HEK293T (cell line): ENCODE results near the gene HGFAC.

ENCODE experiments used
- CTCF ChIA-PET: fragments of 350-600 bp; formaldehyde crosslinking; extraction: SDS; loops from one replicate; lab custom pipeline; 2021; ENCODE audit warnings: antibody characterized with exemption, inconsistent platforms; lab: Yijun Ruan, JAX
- POLR2A ChIA-PET: fragments of 350-600 bp; formaldehyde crosslinking; extraction: SDS; loops from one replicate; lab custom pipeline; 2020; ENCODE audit warnings: antibody characterized with exemption, inconsistent platforms; lab: Yijun Ruan, JAX
- DNase-seq: peaks from one replicate; pipeline ENCODE4 v3.0.0; 2012; ENCODE audit warnings: mixed read lengths; ENCODE audit errors: extremely low spot score
- ARNT ChIP-seq: fragments of 450-650 bp; IDR thresholded peaks from 2 replicates; pipeline ENCODE4 v1.6.1; 2017; ENCODE audit warnings: mild to moderate bottlenecking
- BHLHE40 ChIP-seq: fragments of 450-650 bp; IDR thresholded peaks from 2 replicates; pipeline ENCODE4 v1.6.1; 2016; ENCODE audit warnings: mild to moderate bottlenecking, moderate library complexity, borderline replicate concordance
- CTBP1 ChIP-seq: fragments of 450-650 bp; IDR thresholded peaks from 2 replicates; pipeline ENCODE4 v1.6.1; 2016; ENCODE audit warnings: borderline replicate concordance
- ELF4 ChIP-seq: fragments of 450-650 bp; IDR thresholded peaks from 2 replicates; pipeline ENCODE4 v1.6.1; 2017; ENCODE audit warnings: antibody characterized with exemption
- FOXA1 ChIP-seq: fragments of 450-650 bp; IDR thresholded peaks from 2 replicates; pipeline ENCODE4 v1.6.1; 2016; ENCODE audit warnings: mild to moderate bottlenecking
- FOXK2 ChIP-seq: fragments of 450-650 bp; IDR thresholded peaks from 2 replicates; pipeline ENCODE4 v1.6.1; 2016; ENCODE audit warnings: mild to moderate bottlenecking
- FOXM1 ChIP-seq: fragments of 450-650 bp; IDR thresholded peaks from 2 replicates; pipeline ENCODE4 v1.6.1; 2017; ENCODE audit warnings: mild to moderate bottlenecking, borderline replicate concordance
- HDGF ChIP-seq: fragments of 450-650 bp; IDR thresholded peaks from 2 replicates; pipeline ENCODE4 v1.6.1; 2017; ENCODE audit warnings: antibody characterized with exemption, borderline replicate concordance
- L3MBTL2 ChIP-seq: fragments of 450-650 bp; conservative IDR thresholded peaks from 2 replicates; pipeline ENCODE4 v1.6.1; 2016; ENCODE audit warnings: mild to moderate bottlenecking
- LEF1 ChIP-seq: fragments of 450-650 bp; IDR thresholded peaks from 2 replicates; pipeline ENCODE4 v1.6.1; 2017; ENCODE audit warnings: mild to moderate bottlenecking, borderline replicate concordance
- NFRKB ChIP-seq: fragments of 450-650 bp; IDR thresholded peaks from 2 replicates; pipeline ENCODE4 v1.6.1; 2016; ENCODE audit warnings: mild to moderate bottlenecking, moderate library complexity
- SP1 ChIP-seq: fragments of 450-650 bp; IDR thresholded peaks from 2 replicates; pipeline ENCODE4 v1.6.1; 2017
- SUZ12 ChIP-seq: fragments of 450-650 bp; IDR thresholded peaks from 2 replicates; pipeline ENCODE4 v1.6.1; 2016; ENCODE audit warnings: mild to moderate bottlenecking
- TARDBP ChIP-seq: fragments of 450-650 bp; IDR thresholded peaks from 2 replicates; pipeline ENCODE4 v1.6.1; 2016
- ZNF384 ChIP-seq: fragments of 450-650 bp; IDR thresholded peaks from 2 replicates; pipeline ENCODE4 v1.6.1; 2016
- TF ChIP-seq, protein P1 (sequence below): fragments of 450-650 bp; IDR thresholded peaks from 2 replicates; pipeline ENCODE4 v1.6.1; 2016

Gene HGFAC

DNA sequence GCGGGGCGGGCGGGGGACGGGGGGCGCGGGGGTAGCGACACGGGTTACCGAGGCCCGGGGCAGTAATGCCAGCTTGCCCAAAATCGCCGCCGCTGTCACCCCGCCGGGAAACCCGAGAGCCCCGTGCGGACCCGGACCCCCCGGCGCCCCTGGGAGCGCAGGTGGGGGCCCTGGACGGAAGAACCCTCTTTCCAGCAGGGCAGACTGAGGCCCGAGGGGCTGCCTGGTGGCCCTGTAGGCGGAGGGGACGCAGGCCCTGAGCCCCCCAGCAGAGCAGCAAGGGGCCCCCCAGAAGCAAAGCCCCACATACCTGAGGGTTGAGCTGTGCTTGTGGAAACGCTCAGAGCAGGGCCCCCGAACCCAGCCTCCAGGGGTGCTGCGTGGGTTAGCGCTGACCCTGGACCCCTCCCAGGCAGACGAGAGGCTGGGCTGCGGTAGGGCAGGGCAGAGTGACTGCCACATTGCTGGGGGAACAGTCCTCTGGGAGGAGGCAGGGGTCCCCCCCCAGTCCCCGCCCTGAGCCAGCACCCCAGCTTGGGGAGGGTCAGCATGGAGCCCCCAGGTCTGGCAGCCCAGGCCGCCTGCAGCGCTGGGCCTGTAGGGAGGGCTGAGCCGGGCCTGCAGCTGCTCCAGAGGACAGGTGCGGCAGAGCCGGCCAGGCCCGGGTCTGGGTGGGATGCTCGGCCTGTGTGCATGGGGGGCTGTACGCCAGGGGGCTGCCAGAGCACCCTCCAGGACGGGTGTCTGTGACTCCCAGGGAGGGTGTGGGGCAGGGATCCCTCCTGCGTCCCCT lies 22.0 kb downstream of the HGFAC start:
- POLR2A ChIA-PET: no interaction called here
- CTCF ChIA-PET: interaction anchor here (0.6 kb wide), 1 partner anchor 145 kb away, joined by 3 read pairs; no protein-coding TSS in a partner anchor
- no peak for DNase-seq
- TF ChIP-seq L3MBTL2: no peak

DNA sequence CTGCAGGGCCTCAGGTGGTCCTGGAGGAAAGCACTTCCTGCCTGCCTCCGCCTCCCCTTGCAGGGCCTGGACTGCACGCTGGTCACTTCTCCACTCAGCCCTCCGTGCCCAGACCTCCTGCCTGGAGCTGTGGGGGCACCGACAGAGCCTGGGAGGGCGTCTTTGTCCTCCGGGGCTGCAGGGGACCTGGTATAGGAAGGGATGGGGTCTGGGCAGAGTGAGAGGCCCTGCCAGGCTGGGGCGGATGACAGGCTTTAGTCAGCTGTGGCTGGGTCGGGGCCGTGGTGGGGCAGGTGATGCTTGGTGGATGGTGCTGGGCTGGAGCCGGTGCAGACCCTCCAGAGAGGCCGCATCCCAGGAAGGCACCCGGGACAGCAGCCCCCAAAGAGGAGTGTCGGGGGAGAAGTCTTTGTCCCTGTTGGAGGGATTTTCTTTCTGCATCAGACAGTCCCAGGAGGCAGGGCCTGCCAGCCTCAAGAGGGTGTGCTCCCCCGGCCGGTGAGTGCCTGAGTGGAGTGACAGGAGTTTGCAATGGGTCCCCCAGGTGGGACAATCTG lies 22.7 kb downstream of the HGFAC start:
- TF ChIP-seq FOXK2 (no peak), FOXM1 (no peak), LEF1 (no peak), ARNT (no peak), ELF4 (no peak), FOXA1 (no peak), NFRKB (no peak), BHLHE40 (no peak), L3MBTL2 (no peak), ZNF384 (no peak), CTBP1 (no peak), TARDBP (no peak)
- TF ChIP-seq, protein P1, sequence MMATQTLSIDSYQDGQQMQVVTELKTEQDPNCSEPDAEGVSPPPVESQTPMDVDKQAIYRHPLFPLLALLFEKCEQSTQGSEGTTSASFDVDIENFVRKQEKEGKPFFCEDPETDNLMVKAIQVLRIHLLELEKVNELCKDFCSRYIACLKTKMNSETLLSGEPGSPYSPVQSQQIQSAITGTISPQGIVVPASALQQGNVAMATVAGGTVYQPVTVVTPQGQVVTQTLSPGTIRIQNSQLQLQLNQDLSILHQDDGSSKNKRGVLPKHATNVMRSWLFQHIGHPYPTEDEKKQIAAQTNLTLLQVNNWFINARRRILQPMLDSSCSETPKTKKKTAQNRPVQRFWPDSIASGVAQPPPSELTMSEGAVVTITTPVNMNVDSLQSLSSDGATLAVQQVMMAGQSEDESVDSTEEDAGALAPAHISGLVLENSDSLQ: no peak
- ChIA-PET POLR2A (no interaction called here), CTCF (no interaction called here)
- DNase-seq: no peak

DNA sequence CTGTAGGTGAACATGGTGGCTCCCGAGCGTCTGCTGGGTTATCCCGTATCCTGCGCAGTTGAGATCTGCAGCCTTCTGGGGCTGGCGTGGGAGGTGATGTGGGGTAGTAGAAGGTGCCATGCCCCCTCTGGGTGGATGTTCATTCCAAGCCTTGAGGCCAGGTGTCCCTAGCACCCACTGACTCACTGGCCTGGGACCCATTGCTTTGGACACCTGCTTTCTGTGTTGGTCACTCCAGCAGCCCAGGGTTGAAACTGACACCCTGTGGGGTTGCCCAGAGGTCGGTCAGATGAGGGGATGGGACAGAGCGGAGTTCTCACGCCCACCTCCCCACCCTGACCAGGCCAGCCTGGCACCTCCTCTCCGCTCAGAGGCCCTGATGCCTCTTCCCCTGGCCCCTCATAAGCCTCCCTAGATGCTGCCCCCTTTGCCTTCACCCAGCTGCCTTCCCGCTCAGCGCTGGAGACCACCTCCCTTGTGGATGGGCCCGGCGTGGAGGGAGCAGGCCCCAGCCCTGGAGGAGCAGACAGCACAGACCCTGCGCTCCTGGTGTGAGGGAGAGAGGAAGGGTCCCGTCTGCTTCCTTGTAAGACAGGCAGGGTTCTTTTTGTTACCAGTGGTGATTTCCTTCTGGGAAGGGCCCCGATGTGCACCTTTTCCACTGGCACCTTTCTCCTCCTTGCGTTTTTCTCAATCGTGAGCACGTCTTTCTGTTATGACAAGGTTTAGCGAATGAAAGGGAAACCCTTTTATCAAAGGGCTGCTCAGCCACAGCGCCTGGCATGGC lies 23.3 kb downstream of the HGFAC start:
- ChIA-PET CTCF (no interaction called here), POLR2A (no interaction called here)
- no peak for TF ChIP-seq ARNT
- no peak for TF ChIP-seq FOXA1
- TF ChIP-seq LEF1: no peak
- TF ChIP-seq ZNF384: no peak
- no peak for TF ChIP-seq NFRKB
- TF ChIP-seq HDGF: no peak
- TF ChIP-seq BHLHE40: no peak
- no peak for TF ChIP-seq SP1
- no peak for TF ChIP-seq L3MBTL2
- no peak for DNase-seq

DNA sequence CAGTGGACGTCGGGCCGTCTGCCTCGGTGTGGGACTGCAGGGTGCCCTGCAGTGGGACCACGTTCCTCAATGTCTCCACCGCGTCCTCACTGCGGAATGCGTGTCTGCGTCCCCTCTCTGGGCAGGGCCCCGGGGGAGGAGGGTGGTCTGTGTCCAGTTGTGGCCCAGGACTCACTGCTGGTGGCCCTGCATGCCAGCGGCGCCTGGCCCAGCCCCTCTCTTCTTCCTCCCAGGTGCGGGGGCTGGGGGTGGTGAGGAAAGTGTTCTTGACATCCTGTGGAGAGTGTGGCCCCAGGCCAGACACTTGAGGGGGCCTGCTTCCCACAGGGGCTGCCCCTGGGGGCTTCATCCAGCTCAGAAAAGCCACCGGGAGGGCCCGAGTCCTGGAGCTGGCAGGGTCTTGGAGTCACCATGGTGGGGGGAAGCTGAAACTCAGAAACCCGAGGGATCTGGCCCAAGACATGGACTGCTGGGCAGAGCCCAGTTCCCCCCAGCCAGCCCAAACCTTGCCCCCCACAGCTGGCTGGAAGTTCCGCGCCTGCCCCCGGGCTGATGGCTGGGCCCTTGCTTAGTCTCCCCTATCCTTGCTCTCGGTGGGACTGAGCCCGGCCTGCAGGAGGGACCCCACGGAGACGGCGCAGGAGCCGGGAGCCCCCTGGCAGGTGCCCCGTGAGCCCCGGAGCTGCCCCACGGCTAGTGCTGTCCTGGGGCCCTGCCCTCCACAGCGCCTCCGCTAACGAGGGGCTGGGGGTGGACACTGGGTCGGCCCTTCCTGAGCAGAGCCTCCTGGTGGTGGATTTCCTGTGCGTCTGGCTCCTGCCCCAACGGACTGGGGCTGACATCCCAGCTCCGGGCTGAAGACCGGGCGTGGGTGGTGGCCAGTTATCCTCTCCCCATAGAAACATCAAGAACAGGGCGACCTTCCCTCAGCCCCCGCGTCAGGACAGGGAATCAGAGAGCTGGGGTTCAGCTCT lies 24.2 kb downstream of the HGFAC start:
- DNase-seq: no peak
- ChIA-PET CTCF (no interaction called here), POLR2A (no interaction called here)
- no peak for TF ChIP-seq FOXK2
- TF ChIP-seq FOXA1: no peak
- no peak for TF ChIP-seq L3MBTL2
- no peak for TF ChIP-seq ZNF384
- TF ChIP-seq, protein P1: no peak
- TF ChIP-seq BHLHE40: no peak

DNA sequence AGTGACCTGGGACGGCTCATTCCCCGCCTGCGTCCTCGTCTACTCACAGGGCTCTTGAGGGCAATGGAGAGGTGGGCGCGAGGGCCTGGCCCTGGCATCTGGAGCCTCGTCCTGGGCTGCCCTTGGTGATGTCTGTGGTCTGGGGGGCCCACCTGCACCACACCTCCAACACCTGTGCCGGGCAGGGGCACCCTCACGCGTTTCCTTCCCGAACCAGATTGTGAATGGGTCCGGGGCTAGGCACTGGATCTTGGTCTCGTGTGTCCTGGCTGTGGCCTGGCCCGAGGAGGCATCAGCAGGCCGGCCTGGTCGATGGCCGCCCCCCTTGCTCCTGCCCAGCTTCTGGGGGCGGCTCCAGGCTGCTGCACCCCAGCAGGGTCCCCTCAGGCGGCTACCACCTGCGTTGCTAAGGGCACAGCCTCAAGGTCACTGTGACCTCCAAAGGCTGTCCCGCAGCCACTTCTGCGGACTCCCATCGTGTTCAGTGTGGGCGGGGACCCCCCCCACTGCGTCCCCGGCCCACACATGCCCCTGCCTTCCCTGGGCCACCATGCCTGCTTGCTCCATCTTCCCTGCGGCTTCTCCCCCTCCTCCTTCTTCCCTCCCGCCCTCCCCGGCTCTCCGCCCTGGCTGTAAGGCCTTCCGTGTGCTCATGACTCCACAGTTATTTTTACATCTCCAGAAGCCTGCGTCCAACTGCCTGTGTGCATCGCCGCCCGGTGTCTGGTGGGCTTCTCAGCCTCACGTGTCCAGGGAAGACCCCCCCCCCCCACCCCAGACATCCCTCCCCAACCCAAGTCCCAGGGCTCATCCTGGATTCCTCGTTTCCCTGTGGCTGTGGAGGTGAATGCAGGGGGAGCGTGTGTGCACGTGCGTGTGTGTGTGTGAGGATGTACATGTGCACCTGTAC lies 25.2 kb downstream of the HGFAC start:
- DNase-seq: no peak
- ChIA-PET POLR2A (no interaction called here), CTCF (no interaction called here)
- no peak for TF ChIP-seq ELF4
- no peak for TF ChIP-seq L3MBTL2
- TF ChIP-seq SUZ12: no peak
- TF ChIP-seq FOXM1: no peak
- TF ChIP-seq ARNT: no peak
- no peak for TF ChIP-seq ZNF384
- TF ChIP-seq LEF1: no peak
- TF ChIP-seq FOXK2: no peak
- no peak for TF ChIP-seq FOXA1
- no peak for TF ChIP-seq TARDBP
- no peak for TF ChIP-seq HDGF
- TF ChIP-seq, protein P1: no peak
- no peak for TF ChIP-seq NFRKB
- no peak for TF ChIP-seq BHLHE40
- TF ChIP-seq SP1: no peak
- TF ChIP-seq CTBP1: no peak
